ENCODE data around the gene E2F2.

DNA sequence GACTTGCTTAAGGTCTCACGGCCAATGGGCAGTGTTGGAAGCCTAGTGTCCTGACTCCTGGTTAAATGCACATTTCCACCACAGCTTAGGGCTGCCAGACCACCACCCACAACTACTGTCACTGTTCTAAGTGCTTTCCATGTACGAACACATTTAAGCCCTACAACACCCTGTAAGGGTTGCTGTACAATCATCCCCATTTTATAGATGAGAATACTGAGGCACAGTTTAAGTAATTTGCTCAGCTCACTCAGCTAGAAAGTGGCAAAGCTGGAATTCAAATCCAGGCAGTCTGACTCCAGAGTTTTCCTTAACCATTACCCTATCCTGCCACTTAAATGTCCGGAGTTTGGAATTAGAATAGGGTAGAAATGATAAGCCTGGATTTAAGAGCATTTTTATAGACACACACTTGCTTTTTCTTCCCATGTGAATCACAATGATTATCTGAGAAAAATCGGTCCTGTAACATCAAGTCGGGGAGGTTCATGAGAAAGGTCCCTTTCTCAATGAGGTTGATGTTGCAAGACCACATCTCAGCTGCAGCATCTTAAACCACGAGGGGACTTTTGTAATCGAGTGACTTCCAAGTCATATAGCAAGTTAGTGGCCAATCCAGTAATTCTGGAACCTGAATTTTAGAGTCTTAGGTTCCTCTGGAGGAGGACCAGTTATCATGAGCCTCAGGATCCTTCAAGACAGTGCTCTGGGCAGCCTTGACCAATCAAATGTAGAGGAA is 8.6 kb downstream of the E2F2 start:
- TF ChIP-seq POLR2AphosphoS5 (IDR thresholded peaks at IDR 0.05; ENCODE audit: low read depth, low read length), result no peak
- no peak for TF ChIP-seq SIN3A (IDR thresholded peaks at IDR 0.05; ENCODE audit: borderline replicate concordance, insufficient read depth, low read length)
- TF ChIP-seq TAF1 (IDR thresholded peaks at IDR 0.05; ENCODE audit: borderline replicate concordance, insufficient read depth, low read length), result no peak
